Stimulated activated CD8-positive, alpha-beta memory T cell treated with anti-CD3 and anti-CD28 coated beads, Interleukin-7, amount 100 ng/mL, for 4 hours (primary cell): ENCODE measurements around the gene KIF5A.
"Not testable (repeated sequence)": the region's sequence is repeated elsewhere in the genome, so short reads cannot be mapped to it uniquely, and the experiment has no call there.

Experiments used
- DNase-seq, 2 donors: peaks; one replicate each; pipeline ENCODE4 v3.0.0-alpha.2; 2020; ENCODE audit warnings: low read depth in 2 of 2

The KIF5A gene

GRCh38 chr12:57607958-57608663 is 58.3 kb downstream of the KIF5A start:
- DNase-seq = no peak

DNA sequence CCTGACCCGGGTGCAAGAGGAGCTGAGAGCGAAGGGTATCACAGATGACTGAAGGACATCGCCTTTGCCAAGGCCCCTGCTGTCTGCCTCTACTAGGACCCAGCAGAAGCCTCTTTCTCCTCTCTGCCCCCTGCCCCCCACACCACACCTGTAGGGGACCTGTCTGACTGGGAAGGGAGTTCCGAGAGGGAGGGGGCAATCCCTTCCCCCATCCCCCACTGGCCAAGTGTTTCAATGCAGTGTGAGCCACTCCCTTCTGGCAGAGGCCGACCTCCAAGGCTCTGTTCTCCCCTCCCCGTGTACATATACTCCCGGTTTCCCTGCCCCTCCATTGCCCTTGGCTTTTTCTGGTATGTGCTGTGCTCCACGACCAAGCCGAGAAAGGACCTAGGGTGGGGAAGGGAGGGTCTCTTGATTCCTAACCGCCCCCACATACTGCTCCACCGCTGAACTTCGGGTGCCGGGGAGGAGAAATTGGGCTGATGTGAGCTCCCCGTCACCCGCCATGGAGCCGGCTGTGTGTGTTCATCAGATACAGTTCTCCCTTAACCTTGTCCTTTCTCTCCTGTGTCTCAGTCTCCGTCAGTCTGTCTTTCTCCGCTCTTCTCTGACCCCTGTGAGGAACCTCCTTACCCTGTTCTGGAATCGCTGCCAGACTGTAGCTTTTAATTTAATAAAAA is 59.4 kb downstream of the KIF5A start:
- DNase-seq = no peak

- DNase-seq = no peak
Observed at GRCh38 chr12:57609781-57610553, 60.1 kb downstream of the KIF5A start.

GRCh38 chr12:57610554-57611107 is 60.8 kb downstream of the KIF5A start:
- DNase-seq = no peak

- DNase-seq = peak in 1 of 2 donors; percentile 35
Observed at GRCh38 chr12:57611108-57611826, 61.4 kb downstream of the KIF5A start, which contains the start of gene ARHGEF25. Gene ARHGEF25, plus strand, starts transcription at chr12:57611435. Its CDS starts 460 bp downstream, at chr12:57611895.

DNA sequence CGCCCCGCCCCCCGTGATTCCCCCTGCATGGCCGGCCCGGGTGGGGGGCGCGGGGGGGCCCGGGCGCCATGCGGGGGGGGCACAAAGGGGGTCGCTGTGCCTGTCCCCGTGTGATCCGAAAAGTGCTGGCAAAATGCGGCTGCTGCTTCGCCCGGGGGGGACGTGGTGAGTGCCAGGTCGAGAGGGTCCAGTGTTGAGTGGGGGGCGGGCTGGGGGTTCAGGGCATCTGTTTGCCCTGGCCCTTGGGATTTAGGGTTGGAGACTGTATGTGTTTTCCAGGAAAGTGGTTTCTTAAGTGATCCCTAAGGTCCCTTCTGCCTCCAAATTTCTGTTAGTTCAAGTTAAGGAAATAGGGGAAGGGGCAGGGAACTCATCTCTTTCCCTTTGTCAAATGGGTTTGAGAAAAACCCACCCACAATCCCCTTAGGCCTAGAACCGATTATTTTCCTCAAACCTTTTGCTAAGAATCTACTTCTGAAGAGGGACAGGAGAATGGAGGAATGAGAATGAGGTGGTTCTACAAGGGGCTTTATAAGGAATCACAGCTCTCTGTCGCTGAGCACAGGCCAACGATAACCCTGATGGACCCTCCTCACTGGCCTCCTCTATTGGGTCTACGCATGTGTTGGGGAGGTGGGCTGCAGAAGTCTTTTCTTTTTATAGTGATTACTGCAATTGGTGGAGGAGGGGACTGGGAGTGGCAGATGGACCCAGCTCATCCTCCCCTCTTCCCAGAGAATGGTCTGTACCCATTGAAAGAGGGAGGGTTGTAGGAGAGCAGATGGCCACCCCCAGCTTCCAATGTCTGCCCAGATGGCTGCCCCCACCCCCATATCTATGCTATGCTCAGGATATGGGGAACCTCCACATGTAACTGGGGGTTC is 62.2 kb downstream of the KIF5A start:
- no peak for DNase-seq

- no peak for DNase-seq
Observed at GRCh38 chr12:57612711-57613426, 63.0 kb downstream of the KIF5A start.

GRCh38 chr12:57613427-57614109 is 63.7 kb downstream of the KIF5A start:
- no peak for DNase-seq

GRCh38 chr12:57614178-57614947 is 64.5 kb downstream of the KIF5A start:
- DNase-seq = no peak

DNA sequence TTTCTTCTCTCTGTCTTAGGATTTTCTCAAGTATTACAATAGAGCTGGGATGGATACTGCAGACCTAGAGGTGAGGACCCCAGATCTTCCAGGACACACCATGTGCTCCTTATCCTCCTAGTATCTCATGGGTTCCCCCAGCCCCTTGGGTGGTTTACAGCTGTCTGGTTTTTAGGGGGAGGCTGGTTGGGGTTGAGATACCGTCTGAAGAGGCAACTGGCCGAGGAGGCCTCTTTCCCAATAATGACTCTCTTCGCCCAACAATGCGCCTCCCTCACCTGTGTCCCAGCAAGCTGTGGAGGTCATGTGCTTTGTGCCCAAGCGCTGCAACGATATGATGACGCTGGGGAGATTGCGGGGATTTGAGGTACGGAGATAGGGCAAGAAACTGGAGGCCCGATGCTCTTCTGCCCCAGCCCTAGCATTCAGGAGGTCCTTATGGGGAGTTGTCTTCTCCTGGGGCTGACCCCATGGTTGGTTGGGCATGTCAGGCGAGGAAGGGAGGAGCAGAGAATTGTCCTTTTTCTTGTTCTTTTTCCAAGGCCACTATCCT is 65.2 kb downstream of the KIF5A start:
- no peak for DNase-seq

DNA sequence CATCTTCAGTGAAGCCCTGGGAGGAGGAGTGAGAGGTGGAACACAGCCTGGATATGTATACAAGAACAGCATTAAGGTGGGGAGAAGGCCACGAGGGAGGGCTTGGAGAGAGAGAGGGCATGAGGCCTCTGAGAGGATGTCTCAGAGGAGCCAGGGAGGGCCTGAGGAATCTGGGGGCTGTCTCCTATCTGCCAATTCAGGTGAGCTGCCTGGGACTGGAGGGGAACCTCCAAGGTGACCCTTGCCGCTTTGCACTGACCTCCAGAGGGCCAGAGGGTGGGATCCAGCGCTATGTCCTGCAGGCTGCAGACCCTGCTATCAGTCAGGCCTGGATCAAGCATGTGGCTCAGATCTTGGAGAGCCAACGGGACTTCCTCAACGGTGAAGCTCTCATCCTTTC is 65.8 kb downstream of the KIF5A start:
- DNase-seq = no peak

DNA sequence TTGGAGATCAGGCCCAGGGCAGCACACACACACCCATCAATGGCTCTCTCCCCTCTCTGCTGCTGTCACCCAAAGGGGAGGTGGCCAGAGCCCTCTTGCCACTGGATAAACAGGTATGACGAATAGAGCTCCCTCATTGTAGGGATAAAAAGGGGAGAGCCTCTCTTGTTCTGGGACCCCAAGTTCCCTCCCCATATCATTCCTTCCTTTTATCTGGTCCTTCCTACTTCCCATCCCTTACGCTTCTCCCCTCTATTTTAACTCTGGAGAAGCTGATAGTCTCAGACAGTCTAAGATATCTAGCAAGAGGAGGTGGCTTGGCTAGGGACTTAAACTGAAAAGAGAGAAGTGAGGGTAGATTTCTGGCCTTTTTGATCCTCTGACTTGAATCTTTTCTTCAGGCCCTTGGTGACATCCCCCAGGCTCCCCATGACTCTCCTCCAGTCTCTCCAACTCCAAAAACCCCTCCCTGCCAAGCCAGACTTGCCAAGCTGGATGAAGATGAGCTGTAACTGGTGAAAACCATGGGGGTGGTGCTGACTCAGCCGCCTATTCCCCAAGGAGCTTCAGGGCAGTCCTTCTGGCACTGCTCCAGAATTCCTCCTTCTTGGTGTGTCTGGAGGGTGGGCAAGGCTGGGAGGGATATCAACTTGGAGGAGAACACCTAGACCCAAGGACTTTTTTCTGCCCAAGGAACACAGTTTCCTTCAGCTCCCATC is 66.7 kb downstream of the KIF5A start:
- no peak for DNase-seq

DNA sequence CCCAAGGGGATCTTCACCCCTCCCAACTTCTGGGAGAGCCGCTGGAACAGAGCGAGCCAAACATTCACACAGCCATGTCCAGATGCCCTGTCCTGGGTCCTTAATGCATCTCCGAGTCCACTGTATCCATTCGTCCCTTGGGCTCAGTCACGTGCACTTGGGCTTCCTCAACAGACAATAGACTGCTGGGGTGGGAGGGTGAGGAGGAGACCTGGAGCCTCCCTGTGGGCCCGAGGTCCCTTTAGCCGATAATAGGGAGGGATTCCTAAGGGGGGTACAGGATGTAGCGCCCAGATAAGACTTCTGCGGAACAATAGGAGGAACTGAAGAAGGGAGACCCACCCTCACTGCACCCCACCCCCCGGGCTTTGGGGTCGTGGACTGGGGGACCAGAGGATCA is 68.1 kb downstream of the KIF5A start:
- DNase-seq = no peak

DNA sequence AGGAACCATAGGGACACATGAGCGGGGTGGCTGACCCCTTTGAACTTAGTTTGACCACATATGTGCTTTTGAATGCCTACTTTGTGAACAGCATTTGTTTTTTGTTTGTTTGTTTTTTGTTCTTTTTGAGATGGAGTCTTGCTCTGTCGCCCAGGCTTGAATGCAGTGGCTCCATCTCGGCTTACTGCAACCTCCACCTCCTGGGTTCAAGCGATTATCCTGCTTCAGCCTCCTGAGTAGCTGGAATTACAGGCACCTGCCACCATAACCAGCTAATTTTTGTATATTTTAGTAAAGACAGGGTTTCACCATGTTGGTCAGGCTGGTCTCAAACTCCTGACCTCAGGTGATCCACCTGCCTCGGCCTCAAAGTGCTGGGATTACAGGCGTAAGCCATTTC is 68.6 kb downstream of the KIF5A start:
- DNase-seq = not testable (repeated sequence)

- DNase-seq = no peak
Observed at GRCh38 chr12:57618966-57619433, 69.2 kb downstream of the KIF5A start.

GRCh38 chr12:57619434-57620244 is 69.8 kb downstream of the KIF5A start:
- DNase-seq = no peak
